Measurements from ENCODE around the gene ATP8A2. TPM values are rescaled to one million over a fixed set of nuclear protein-coding genes. Genes with fewer than 3 reads are reported as not detected.

Gene ATP8A2
- total and polyA plus RNA-seq, 9 of the 15 experiments (the other 6 are each of a cell fraction or from before 2014, with no cell fraction given): under 0.01 to 0.33 (median 0.06) TPM; not detected in 4

GRCh38 chr13:25904830-25905229 is 533.1 kb downstream of the ATP8A2 start:
- Histone ChIP-seq H4K20me1 (replicated peaks; ENCODE audit: control insufficient read depth, insufficient read depth, low read length) (no peaks in the 10 kb centered on the region), H3K27me3 (ENCODE audit: control insufficient read depth in 2 of 2, insufficient read depth in 2 of 2, low read length in 2 of 2) (peaks cover 2 to 5% of the 10 kb centered on the region in 2 experiments; a peak in 1 of 5 replicates), H3K9me3 (replicated peaks; ENCODE audit: control insufficient read depth, insufficient read depth, low read depth, low read length) (no peaks in the 10 kb centered on the region), H2AFZ (ENCODE audit: low read depth, low read length) (no peak overlapping the region), H3K79me2 (ENCODE audit: control insufficient read depth, insufficient read depth, low read length) (no peaks in the 10 kb centered on the region), H3K36me3 (ENCODE audit: control insufficient read depth, insufficient read depth, low read length) (no peaks in the 10 kb centered on the region), H3K4me2 (ENCODE audit: insufficient read depth, low read length) (no peak overlapping the region), H3K4me3 (no peak overlapping the region), H3K4me1 (replicated peaks in 1 of 2; ENCODE audit: control insufficient read depth in 2 of 2, insufficient read depth in 2 of 2, low read length in 2 of 2) (no peaks in the 10 kb centered on the region), H3K9me1 (ENCODE audit: control insufficient read depth, insufficient read depth, low read length) (no peaks in the 10 kb centered on the region), H3K9ac (ENCODE audit: insufficient read depth in 1 of 2, low read depth in 2 of 2, low read length in 2 of 2) (no peak overlapping the region), H3K27ac (ENCODE audit: extremely low read depth, low read depth, low read length) (no peak overlapping the region)
- ChIA-PET POLR2A (no interaction called here), CTCF (ENCODE audit: low intra/inter-chr PET ratio) (no interaction called here)
- DNase-seq (ENCODE audit: extremely low read depth in 1 of 4, low spot score in 3 of 4): no peak
- in situ Hi-C loops (cut with MboI) (no loop called here), intact Hi-C loops (cut with micrococcal nuclease) (no loop called here)
- ATAC-seq: no peak
- 2% methylated on average over 10 of the region's 10 CpGs for WGBS (ENCODE audit: insufficient coverage, low coverage, missing lambda C conversion rate)
- FAIRE-seq: no peak
- no peak for TF ChIP-seq LARP7 (IDR thresholded peaks at IDR 0.05)
- TF ChIP-seq ZC3H8 (IDR thresholded peaks at IDR 0.05): no peak
- TF ChIP-seq ZNF778 (CRISPR knock-in tag; IDR thresholded peaks at IDR 0.05): no peak
- no peak for TF ChIP-seq ZBTB33 (CRISPR knock-in tag; IDR thresholded peaks at IDR 0.05)
- no peak for TF ChIP-seq ZKSCAN3 (CRISPR knock-in tag; IDR thresholded peaks at IDR 0.05)
- TF ChIP-seq PTTG1 (tag; IDR thresholded peaks at IDR 0.05; ENCODE audit: low read depth): no peak
- TF ChIP-seq SUPT5H (IDR thresholded peaks at IDR 0.05): no peak
- TF ChIP-seq GTF2A2 (tag; IDR thresholded peaks at IDR 0.05): no peak
- no peak for TF ChIP-seq ZBTB11 (CRISPR knock-in tag; IDR thresholded peaks at IDR 0.05)
- TF ChIP-seq POU5F1 (IDR thresholded peaks at IDR 0.05; ENCODE audit: borderline replicate concordance, low read depth, low read length, partially characterized antibody): no peak
- TF ChIP-seq ZNF12 (CRISPR knock-in tag; IDR thresholded peaks at IDR 0.05): no peak
- no peak for TF ChIP-seq SMAD1 (IDR thresholded peaks at IDR 0.05; ENCODE audit: low read depth, low read length, partially characterized antibody)
- no peak for TF ChIP-seq ATF3 (IDR thresholded peaks at IDR 0.05)
- TF ChIP-seq ATF3 (CRISPR knock-in tag; conservative IDR thresholded peaks at IDR 0.05): no peak
- TF ChIP-seq GABPB2 (CRISPR knock-in tag; conservative IDR thresholded peaks at IDR 0.05): no peak
- no peak for TF ChIP-seq NR4A1 (CRISPR knock-in tag; IDR thresholded peaks at IDR 0.05)
- no peak for TF ChIP-seq NR4A1 (tag; IDR thresholded peaks at IDR 0.05)
- TF ChIP-seq TCF3 (CRISPR knock-in tag; IDR thresholded peaks at IDR 0.05): no peak
- TF ChIP-seq ILK (tag; IDR thresholded peaks at IDR 0.05; ENCODE audit: borderline replicate concordance, low read depth): no peak
- TF ChIP-seq ELF2 (CRISPR knock-in tag; IDR thresholded peaks at IDR 0.05): no peak
- BruUV-seq (replicated peaks): no TSS peak

Data from K562 (cell line).